ENCODE results near the gene C22orf39.

Gene C22orf39

GRCh38 chr22:19406281-19406811 lies 41.2 kb downstream of the C22orf39 start:
- no peak overlapping the region for H3K4me3 ChIP-seq (IDR thresholded peaks at IDR 0.05; ENCODE audit: insufficient read depth, low read depth, low read length)
- H3K4me1 ChIP-seq (ENCODE audit: low read depth, poor library complexity, severe bottlenecking): no peaks in the 10 kb centered on the region
- 0 out of 2 replicates have a peak, but pooled peaks cover 3% of the 10 kb centered on the region for H3K36me3 ChIP-seq (ENCODE audit: insufficient read depth)
- no peak overlapping the region for H3K27ac ChIP-seq
- TF ChIP-seq, protein P1, sequence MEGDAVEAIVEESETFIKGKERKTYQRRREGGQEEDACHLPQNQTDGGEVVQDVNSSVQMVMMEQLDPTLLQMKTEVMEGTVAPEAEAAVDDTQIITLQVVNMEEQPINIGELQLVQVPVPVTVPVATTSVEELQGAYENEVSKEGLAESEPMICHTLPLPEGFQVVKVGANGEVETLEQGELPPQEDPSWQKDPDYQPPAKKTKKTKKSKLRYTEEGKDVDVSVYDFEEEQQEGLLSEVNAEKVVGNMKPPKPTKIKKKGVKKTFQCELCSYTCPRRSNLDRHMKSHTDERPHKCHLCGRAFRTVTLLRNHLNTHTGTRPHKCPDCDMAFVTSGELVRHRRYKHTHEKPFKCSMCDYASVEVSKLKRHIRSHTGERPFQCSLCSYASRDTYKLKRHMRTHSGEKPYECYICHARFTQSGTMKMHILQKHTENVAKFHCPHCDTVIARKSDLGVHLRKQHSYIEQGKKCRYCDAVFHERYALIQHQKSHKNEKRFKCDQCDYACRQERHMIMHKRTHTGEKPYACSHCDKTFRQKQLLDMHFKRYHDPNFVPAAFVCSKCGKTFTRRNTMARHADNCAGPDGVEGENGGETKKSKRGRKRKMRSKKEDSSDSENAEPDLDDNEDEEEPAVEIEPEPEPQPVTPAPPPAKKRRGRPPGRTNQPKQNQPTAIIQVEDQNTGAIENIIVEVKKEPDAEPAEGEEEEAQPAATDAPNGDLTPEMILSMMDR (conservative IDR thresholded peaks at IDR 0.05; ENCODE audit: low read depth, low read length): no peak
- no peak overlapping the region for H2AFZ ChIP-seq (ENCODE audit: low read depth)
- no peaks in the 10 kb centered on the region for H3K27me3 ChIP-seq (ENCODE audit: insufficient read depth, low read depth)
- peaks cover 27% of the 10 kb centered on the region for H3K79me2 ChIP-seq (ENCODE audit: insufficient read depth, low read depth)
- H4K20me1 ChIP-seq (ENCODE audit: insufficient read depth): peaks cover 5% of the 10 kb centered on the region; the same call in 1 of the 2 replicates
- no peak overlapping the region for H3K9ac ChIP-seq
- no peak overlapping the region for H3K4me2 ChIP-seq

- Histone ChIP-seq H2AFZ (ENCODE audit: low read depth) (no peak overlapping the region), H3K27ac (no peak overlapping the region), H3K27me3 (ENCODE audit: insufficient read depth, low read depth) (no peaks in the 10 kb centered on the region), H3K4me3 (IDR thresholded peaks at IDR 0.05; ENCODE audit: insufficient read depth, low read depth, low read length) (no peak overlapping the region), H4K20me1 (ENCODE audit: insufficient read depth) (no peaks in the 10 kb centered on the region), H3K36me3 (ENCODE audit: insufficient read depth) (0 out of 2 replicates have a peak, but pooled peaks cover 3% of the 10 kb centered on the region), H3K9ac (no peak overlapping the region), H3K4me1 (ENCODE audit: low read depth, poor library complexity, severe bottlenecking) (no peaks in the 10 kb centered on the region), H3K4me2 (no peak overlapping the region), H3K79me2 (ENCODE audit: insufficient read depth, low read depth) (peaks cover 20% of the 10 kb centered on the region; the same call in 1 of the 2 replicates)
- TF ChIP-seq, protein P1 (conservative IDR thresholded peaks at IDR 0.05; ENCODE audit: low read depth, low read length): no peak
Observed at GRCh38 chr22:19405652-19406051, 41.9 kb downstream of the C22orf39 start.

DNA sequence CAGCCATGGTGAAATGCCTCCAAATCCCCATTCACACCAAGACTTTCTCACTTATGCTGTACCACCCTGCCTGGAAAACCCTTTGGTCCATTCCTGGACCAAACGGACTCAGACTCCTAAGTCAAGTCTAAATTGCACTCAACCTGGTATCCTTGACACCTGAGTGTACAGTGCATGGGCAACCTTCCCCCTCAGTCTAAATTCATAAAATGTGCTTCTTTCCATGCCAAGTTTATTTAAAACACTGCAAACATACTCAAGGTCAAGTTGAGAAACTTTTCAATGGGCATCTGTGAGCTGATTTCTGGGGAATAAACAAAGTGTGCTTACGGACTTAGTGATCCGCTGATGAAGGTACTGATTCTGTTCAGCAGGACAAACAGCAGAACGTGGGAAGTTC lies 42.4 kb downstream of the C22orf39 start:
- H3K9ac ChIP-seq: no peak overlapping the region
- no peaks in the 10 kb centered on the region for H3K27me3 ChIP-seq (ENCODE audit: insufficient read depth, low read depth)
- H3K36me3 ChIP-seq (ENCODE audit: insufficient read depth): 0 out of 2 replicates have a peak, but pooled peaks cover 3% of the 10 kb centered on the region
- no peaks in the 10 kb centered on the region for H3K4me1 ChIP-seq (ENCODE audit: low read depth, poor library complexity, severe bottlenecking)
- TF ChIP-seq, protein P1 (conservative IDR thresholded peaks at IDR 0.05; ENCODE audit: low read depth, low read length): no peak
- H3K79me2 ChIP-seq (ENCODE audit: insufficient read depth, low read depth): peaks cover 17% of the 10 kb centered on the region; the same call in 1 of the 2 replicates
- no peak overlapping the region for H3K4me2 ChIP-seq
- H2AFZ ChIP-seq (ENCODE audit: low read depth): no peak overlapping the region
- no peaks in the 10 kb centered on the region for H4K20me1 ChIP-seq (ENCODE audit: insufficient read depth)
- H3K27ac ChIP-seq: no peak overlapping the region
- no peak overlapping the region for H3K4me3 ChIP-seq (IDR thresholded peaks at IDR 0.05; ENCODE audit: insufficient read depth, low read depth, low read length)

- Histone ChIP-seq H3K4me3 (IDR thresholded peaks at IDR 0.05; ENCODE audit: insufficient read depth, low read depth, low read length) (no peak overlapping the region), H4K20me1 (ENCODE audit: insufficient read depth) (no peaks in the 10 kb centered on the region), H3K4me1 (ENCODE audit: low read depth, poor library complexity, severe bottlenecking) (no peaks in the 10 kb centered on the region), H3K27me3 (ENCODE audit: insufficient read depth, low read depth) (no peaks in the 10 kb centered on the region), H3K9ac (no peak overlapping the region), H3K27ac (no peak overlapping the region), H3K4me2 (no peak overlapping the region), H3K79me2 (ENCODE audit: insufficient read depth, low read depth) (peaks cover 17% of the 10 kb centered on the region; the same call in 1 of the 2 replicates), H2AFZ (ENCODE audit: low read depth) (no peak overlapping the region), H3K36me3 (ENCODE audit: insufficient read depth) (0 out of 2 replicates have a peak, but pooled peaks cover 3% of the 10 kb centered on the region)
- TF ChIP-seq, protein P1 (conservative IDR thresholded peaks at IDR 0.05; ENCODE audit: low read depth, low read length): no peak
Observed at GRCh38 chr22:19404676-19405075, 42.8 kb downstream of the C22orf39 start.
